ENCODE data around the gene TMEM108. TPM values are rescaled to one million over a fixed set of nuclear protein-coding genes. Genes with fewer than 3 reads are reported as not detected.

Gene TMEM108
- total and polyA plus RNA-seq, 2 experiments from 2014 or later: 7.4 to 15.3 TPM

GRCh38 chr3:133168025-133168401 is 129.8 kb downstream of the TMEM108 start:
- peaks cover 40% of the 10 kb centered on the region for H3K9me3 Mint-ChIP-seq
- H4K20me1 ChIP-seq (replicated peaks; ENCODE audit: insufficient read depth): no peaks in the 10 kb centered on the region
- no peaks in the 10 kb centered on the region for H3K36me3 ChIP-seq (ENCODE audit: insufficient read depth)
- no peak overlapping the region for H2AFZ ChIP-seq
- no peaks in the 10 kb centered on the region for H3K9me2 ChIP-seq (ENCODE audit: insufficient read depth)
- H3K27ac ChIP-seq (ENCODE audit: low read depth): no peak overlapping the region
- no peak overlapping the region for H3K4me2 ChIP-seq
- DNase-seq (ENCODE audit: low spot score) (peak; percentile 21), ATAC-seq (no peak)
- H3K27ac Mint-ChIP-seq: no peak overlapping the region
- no peaks in the 10 kb centered on the region for H3K27me3 ChIP-seq (ENCODE audit: insufficient read depth)
- no peaks in the 10 kb centered on the region for H3F3A ChIP-seq (replicated peaks; ENCODE audit: low read depth)
- no peaks in the 10 kb centered on the region for H3K79me2 ChIP-seq (replicated peaks; ENCODE audit: insufficient read depth)
- H3K4me1 Mint-ChIP-seq: no peaks in the 10 kb centered on the region
- no peaks in the 10 kb centered on the region for H3K4me1 ChIP-seq (ENCODE audit: insufficient read depth)
- peaks cover 43% of the 10 kb centered on the region for H3K36me3 Mint-ChIP-seq (ENCODE audit: low read depth)
- H3K4me3 ChIP-seq: no peak overlapping the region
- H3K27me3 Mint-ChIP-seq (ENCODE audit: insufficient read depth, low read depth, poor library complexity): peaks cover 6% of the 10 kb centered on the region
- no peak overlapping the region for H3K4me3 Mint-ChIP-seq
- TF ChIP-seq ZNF462 (CRISPR knock-in tag; IDR thresholded peaks at IDR 0.05) (no peak), STAT1 (IDR thresholded peaks at IDR 0.05; ENCODE audit: unreplicated experiment) (no peak), CTCF (conservative IDR thresholded peaks at IDR 0.05; ENCODE audit: low read depth in 2 of 2) (peak; percentile 56 to 64), REST (IDR thresholded peaks at IDR 0.05; ENCODE audit: unreplicated experiment) (no peak), NANOG (IDR thresholded peaks at IDR 0.05; ENCODE audit: borderline replicate concordance) (no peak), ZNF114 (CRISPR knock-in tag; IDR thresholded peaks at IDR 0.05) (no peak), EZH2 (IDR thresholded peaks at IDR 0.05; ENCODE audit: low read depth, unreplicated experiment) (no peak), EZH2phosphoT487 (IDR thresholded peaks at IDR 0.05; ENCODE audit: unreplicated experiment) (no peak)
